H1 (cell line): ENCODE data around the gene ATG16L2.

Source experiments
- CREB1 ChIP-seq: IDR thresholded peaks from 2 replicates; pipeline ENCODE4 v1.6.1; 2012; ENCODE audit warnings: inconsistent platforms
- CTCF ChIP-seq, 3 experiments: IDR thresholded peaks; 1 replicate in 2 of 3; 2 replicates in 1 of 3; pipeline versions ENCODE4 v1.5.1 to v1.6.1; 2011; ENCODE audit warnings: low read length in 3 of 3, mild to moderate bottlenecking in 3 of 3, inconsistent platforms in 2 of 3, low read depth in 1 of 3, moderate library complexity in 1 of 3; ENCODE audit not compliant: insufficient read depth in 1 of 3; ENCODE audit errors: control extremely low read depth in 1 of 3
- HDAC6 ChIP-seq: IDR thresholded peaks from one replicate; pipeline ENCODE4 v1.7.1; 2012; ENCODE audit warnings: low read depth, mild to moderate bottlenecking, inconsistent platforms, low read length, moderate library complexity

GRCh38 chr11:72829178-72829577 lies 15.0 kb downstream of the ATG16L2 start:
- TF ChIP-seq CTCF (IDR thresholded peaks at IDR 0.05; ENCODE audit: control extremely low read depth in 1 of 3, insufficient read depth in 1 of 3, low read depth in 1 of 3, low read length in 3 of 3) (no peak), HDAC6 (no peak), CREB1 (no peak)
